Stimulated activated CD4-positive, alpha-beta T cell treated with anti-CD3 and anti-CD28 coated beads, Interleukin-2, amount 100 ng/mL, for 24 hours (primary cell): ENCODE measurements around the gene TRAF3.
"Not testable (repeated sequence)": the region's sequence is repeated elsewhere in the genome, so short reads cannot be mapped to it uniquely, and the experiment has no call there.

Source experiments
- DNase-seq, 2 donors: peaks; one replicate each; pipeline ENCODE4 v3.0.0-alpha.2; 2020

TRAF3 gene

GRCh38 chr14:102867826-102868580 is 90.8 kb downstream of the TRAF3 start:
- DNase-seq = no peak

GRCh38 chr14:102868956-102869547 is 91.8 kb downstream of the TRAF3 start:
- DNase-seq = no peak

DNA sequence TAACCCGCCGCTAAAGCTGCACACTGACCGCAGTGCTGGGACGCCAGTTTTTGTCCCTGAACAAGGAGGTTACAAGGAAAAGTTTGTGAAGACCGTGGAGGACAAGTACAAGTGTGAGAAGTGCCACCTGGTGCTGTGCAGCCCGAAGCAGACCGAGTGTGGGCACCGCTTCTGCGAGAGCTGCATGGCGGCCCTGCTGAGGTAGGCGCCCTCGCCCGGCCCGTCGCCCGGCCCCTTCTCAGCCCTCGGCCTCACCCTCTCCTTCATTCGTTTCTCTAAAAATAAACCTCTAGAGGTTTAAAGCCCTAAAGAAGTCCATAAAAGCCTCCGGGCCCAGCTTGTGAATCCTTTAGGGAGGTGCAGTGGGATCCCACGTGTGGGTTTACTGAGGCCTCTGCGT is 93.0 kb downstream of the TRAF3 start:
- no peak for DNase-seq

DNA sequence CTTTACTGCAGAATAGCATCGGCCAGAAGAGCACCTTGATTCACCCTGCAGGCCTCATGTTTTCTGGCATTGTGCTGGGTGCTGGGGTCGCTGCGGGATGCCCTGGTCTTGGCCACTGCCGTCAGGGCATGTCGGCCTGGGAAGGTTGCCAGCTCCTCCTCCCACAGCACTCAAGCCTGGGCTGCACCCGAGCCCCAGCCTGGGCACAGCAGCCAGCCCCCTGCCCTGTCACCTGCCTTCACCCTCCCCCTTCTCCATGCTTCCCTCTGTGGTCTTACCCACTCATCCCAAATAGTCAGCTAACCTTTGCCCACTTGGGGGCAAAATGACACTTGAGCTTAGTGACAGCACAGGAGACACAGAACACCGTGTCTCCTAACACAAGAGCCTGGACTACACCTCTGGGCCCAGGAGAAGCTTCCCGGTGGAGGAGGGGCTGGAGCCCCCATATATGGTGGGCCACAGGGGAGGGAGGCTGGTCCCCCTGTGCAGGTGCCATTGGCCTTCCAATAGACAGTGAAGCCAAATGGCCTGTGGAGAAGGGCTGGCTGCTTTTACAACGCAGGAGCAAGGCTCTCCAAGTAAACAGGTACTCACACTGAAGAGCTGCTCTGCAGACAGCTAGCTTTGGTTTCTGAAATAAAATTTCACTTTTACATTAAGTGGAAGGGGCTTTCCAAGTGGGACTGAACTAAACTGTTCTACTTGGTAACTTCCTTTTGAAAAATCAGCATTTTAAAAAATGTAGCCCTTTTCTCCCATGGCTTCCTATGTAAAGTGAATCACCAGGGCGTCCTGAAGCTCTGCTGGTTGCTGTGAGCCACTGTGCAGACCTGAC is 94.0 kb downstream of the TRAF3 start:
- no peak for DNase-seq

DNA sequence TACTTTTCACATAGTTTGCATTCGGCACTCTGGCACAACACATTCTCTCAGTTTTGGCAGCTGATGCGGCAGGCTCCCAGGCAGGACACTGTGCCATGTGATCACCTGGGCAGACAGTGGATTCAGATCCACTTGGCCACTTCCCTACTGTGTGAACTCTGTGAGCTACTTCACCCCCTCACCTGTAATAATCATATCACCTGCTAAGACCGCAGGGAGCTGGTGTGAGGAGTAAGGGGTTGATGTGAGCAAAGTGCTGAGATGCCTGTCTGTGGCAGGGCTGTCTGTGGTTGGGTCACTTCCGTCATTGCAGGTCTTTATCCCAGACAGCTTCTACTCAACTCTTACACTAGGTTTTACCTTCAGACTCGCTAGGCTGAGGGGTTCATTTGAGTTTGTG is 94.8 kb downstream of the TRAF3 start:
- DNase-seq = no peak

- no peak for DNase-seq
Observed at GRCh38 chr14:102873131-102873530, 95.9 kb downstream of the TRAF3 start.

DNA sequence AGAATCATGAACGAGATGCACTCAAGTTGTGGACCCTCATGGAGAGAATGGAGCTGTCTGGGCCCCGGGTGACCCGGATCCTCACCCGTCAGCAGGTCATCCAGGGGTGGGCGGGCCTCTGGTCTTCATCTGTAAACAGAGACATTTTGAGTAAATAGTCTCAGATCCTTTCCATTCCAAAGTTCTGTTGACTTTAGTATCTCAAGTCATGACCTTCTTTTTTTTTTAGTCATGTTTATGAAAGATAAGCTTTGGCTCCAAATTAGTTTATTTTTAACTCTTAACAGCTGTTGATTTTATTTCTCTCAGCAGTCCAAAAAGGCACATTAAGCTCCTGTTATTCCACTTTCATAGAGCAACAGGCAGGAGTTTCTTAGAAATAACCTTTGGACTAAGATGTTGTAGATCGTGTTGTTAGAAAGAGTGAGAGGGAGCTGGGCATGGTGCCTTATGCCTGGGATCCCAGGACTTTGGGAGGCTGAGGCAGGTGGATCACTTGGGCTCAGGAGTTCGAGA is 96.4 kb downstream of the TRAF3 start:
- no peak for DNase-seq

GRCh38 chr14:102875652-102876051 is 98.4 kb downstream of the TRAF3 start:
- no peak for DNase-seq

GRCh38 chr14:102877511-102877910 is 100.3 kb downstream of the TRAF3 start:
- not testable (repeated sequence) for DNase-seq

DNA sequence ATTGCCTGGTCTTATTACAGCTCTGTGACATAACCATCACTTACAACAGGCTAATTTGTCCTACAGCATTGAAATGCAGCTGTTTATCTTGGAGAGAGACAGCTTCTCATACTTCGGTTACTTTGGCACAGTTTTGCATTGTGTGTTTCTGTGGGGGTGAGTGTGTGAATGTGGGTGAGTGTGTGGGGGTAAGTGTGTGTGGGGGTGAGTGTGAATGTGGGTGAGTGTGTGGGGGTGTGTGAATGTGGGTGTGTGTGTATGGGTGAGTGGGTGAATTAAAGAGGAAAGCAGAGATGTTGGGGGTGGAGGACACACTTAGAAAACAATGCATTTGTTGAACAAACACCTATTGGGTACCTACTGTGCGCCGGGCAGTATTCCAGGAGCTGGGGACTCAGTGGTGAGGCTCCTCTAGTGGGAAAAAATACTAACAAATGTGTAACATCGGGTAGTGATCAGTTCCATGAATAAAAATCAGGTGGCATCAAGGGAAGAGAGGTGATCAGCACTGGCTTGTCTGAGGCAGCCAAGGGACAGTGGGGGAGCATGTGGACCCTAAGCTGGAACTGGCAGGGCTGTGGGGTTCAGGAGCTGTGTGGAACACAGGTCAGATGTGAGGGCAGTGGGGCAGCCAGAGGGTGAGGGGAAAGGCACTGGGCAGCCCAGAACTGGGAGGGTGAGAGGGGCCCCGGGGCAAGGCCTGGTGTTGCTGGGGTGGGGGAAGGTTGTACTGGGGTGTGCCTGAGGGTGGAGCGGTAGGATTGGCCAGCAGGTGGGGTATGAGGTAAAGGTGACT is 101.1 kb downstream of the TRAF3 start:
- DNase-seq = no peak

- no peak for DNase-seq
Observed at GRCh38 chr14:102878970-102879460, 101.8 kb downstream of the TRAF3 start.

DNA sequence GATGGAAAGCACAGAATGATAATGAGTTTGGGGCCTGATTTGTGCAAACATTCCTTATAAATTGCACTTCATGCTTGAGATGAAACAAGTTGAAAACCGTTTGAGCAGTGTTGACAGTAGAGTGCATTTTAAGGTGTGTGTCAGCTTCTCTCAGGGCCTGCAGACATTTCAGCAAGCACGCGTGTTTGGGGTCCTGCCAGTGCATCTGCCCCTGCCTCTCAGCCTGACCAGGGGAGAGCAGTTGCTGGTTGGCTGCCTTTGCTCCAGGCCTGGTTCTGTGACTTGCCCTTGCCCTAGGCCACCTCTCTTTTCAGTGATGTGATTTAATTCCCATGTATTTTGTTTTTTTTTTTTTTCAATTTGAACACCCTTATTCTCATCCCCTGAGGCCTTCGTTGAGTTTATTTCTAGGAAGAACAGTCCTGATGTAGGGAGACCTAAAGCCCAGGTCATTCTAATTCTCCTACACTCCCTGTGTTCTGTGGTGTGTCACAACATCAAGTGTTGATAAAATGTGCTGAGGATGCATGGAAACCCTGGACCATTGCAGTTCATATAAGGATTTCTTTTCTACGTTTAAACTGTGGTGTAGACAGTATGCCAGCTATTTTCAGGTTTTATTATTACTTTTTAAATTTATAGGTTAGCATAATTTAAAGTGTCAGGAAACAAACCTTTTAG is 105.1 kb downstream of the TRAF3 start:
- DNase-seq = no peak

DNA sequence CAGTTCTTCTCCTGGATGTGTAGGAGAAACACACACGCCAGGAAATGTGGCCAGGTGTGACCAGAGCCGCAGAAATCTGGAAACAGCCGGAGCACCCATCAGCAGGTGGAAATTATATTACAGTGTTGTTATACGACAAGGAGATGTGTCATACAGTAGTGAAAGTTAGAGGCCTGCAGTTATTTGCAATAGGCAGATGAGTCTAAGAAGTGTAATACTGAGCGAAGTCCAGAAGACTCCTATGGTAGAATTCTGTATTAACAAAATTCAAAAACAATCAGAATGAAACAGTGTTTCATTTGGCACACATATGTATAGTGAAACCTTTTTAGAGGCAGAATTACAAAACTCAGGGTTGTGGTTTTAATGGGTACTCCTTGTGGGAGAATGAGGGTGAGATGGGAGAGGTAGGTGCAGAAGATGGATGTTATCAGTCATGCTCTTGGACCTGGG is 105.9 kb downstream of the TRAF3 start:
- DNase-seq = no peak

- DNase-seq = no peak
Observed at GRCh38 chr14:102883554-102883953, 106.3 kb downstream of the TRAF3 start.

DNA sequence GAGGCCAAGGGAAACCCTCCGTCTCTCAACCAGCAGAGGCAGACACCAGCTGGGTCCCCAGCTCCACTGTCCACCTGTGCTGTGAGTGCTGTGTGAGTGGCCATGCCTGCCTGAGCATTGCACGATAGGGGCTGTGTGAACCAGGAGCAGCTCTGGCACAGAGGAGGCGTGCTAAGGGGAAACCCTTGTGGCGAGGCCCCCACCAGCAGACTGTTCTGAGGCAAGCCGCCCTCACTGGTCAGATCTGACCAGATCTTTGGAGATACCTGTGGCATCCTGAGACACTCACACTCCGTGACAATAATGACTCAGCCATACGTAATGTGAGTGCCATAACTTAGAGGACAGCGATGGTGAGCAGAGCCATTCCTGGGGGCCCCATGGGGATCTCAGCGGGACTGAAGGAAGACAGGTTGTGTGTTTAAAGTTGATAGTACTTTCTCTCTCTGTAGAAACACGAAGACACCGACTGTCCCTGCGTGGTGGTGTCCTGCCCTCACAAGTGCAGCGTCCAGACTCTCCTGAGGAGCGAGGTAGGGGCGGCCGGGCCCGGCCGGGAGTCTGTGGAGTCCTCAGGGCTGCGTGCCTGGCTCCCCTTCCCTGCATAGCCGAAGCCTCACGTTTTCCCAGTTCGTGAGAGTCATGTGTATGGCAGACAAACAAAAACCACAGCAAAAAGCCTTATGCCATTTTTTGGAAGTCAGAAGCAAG is 108.6 kb downstream of the TRAF3 start:
- no peak for DNase-seq

GRCh38 chr14:102888748-102889147 is 111.5 kb downstream of the TRAF3 start:
- no peak for DNase-seq

DNA sequence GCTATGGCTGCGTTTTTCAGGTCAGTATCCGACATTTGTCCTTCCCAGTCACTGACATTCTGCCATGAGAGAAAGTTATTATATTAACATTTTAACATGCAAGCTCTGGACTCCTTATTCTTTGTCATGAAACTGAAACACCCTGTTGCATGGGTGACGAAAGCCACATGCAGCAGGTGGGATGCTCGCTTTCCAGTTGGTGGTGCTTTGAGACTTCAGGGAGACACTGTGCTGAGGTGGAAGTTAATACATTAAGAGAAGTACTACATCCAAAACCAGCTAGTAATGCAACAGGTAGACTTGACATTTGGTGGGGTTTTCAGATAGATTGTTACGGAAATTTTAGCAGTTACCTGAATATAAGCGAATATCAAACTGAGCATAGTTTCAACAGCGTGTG is 112.4 kb downstream of the TRAF3 start:
- DNase-seq = no peak

DNA sequence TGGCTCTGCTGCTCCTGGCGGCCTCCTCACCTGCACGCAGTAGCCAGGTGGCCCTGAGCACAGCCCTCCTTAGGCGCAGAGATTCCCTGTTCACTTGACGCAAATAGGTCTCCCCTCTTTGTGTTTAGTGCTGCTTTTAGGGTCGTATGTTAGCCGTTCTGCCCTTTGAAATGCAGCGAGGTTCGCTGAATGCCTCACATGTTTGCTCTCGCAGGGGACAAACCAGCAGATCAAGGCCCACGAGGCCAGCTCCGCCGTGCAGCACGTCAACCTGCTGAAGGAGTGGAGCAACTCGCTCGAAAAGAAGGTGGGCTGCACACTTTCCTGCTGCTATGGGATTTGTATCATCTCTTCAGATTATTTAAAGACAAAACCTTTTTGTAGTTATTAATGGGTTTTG is 113.9 kb downstream of the TRAF3 start:
- no peak for DNase-seq

GRCh38 chr14:102891556-102891955 is 114.3 kb downstream of the TRAF3 start:
- no peak for DNase-seq

DNA sequence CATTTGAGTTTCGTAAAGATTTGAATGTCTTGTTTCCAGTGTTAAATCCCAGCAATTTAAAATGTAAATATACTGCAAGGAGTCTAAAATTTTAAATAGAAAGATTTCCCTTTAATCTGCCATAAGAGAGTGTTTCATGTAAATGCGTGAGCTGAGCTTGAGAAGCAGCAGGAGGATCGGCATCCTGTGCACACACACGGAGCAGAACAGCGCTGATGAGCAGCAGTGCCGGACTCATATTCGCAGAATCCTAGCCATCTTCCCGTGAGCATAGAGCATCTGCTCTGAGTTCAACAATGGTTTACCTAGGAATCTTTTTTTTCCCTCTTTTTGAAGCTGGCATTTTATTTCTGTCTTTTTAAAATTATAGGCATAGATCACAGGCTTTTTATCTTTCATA is 115.4 kb downstream of the TRAF3 start:
- DNase-seq = no peak

- no peak for DNase-seq
Observed at GRCh38 chr14:102893452-102893851, 116.2 kb downstream of the TRAF3 start.
